ENCODE data around the gene ARHGAP5.
"Not testable (repeated sequence)": the region's sequence is repeated elsewhere in the genome, so short reads cannot be mapped to it uniquely, and the experiment has no call there.

The ARHGAP5 gene

GRCh38 chr14:32128703-32129102, 51.6 kb downstream of the ARHGAP5 start:
- TF ChIP-seq, protein P1, sequence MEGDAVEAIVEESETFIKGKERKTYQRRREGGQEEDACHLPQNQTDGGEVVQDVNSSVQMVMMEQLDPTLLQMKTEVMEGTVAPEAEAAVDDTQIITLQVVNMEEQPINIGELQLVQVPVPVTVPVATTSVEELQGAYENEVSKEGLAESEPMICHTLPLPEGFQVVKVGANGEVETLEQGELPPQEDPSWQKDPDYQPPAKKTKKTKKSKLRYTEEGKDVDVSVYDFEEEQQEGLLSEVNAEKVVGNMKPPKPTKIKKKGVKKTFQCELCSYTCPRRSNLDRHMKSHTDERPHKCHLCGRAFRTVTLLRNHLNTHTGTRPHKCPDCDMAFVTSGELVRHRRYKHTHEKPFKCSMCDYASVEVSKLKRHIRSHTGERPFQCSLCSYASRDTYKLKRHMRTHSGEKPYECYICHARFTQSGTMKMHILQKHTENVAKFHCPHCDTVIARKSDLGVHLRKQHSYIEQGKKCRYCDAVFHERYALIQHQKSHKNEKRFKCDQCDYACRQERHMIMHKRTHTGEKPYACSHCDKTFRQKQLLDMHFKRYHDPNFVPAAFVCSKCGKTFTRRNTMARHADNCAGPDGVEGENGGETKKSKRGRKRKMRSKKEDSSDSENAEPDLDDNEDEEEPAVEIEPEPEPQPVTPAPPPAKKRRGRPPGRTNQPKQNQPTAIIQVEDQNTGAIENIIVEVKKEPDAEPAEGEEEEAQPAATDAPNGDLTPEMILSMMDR (IDR thresholded peaks at IDR 0.05; ENCODE audit: insufficient read depth, low read depth, low read length, missing control alignments) = no peak
- H3K4me3 ChIP-seq (ENCODE audit: low read length) = no peak overlapping the region
- DNase-seq (ENCODE audit: low read depth) = no peak

DNA sequence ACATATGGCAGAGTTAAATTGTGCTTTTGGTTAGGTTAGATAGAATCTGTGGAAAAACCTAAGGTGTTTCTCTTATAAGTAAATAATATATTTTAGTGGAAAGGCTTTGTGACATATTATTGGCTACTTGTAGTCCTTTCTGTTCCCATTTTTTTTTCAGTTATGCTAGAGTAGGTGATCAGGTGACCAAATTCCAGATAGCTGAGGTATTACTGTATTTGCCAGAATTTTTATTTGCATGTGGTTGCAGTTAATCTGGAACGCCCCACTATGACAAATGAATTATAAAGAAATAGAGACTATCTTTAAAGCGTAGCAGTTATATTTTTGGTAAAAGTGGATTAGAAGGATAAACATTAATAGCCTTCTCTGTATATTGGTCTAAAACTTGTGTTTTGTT, 52.0 kb downstream of the ARHGAP5 start:
- H3K4me3 ChIP-seq (ENCODE audit: low read length) = no peak overlapping the region
- peak; percentile 60 for DNase-seq (ENCODE audit: low read depth)
- TF ChIP-seq, protein P1 (IDR thresholded peaks at IDR 0.05; ENCODE audit: insufficient read depth, low read depth, low read length, missing control alignments) = no peak

- H3K4me3 ChIP-seq (ENCODE audit: low read length); DNase-seq (ENCODE audit: low read depth): not testable (repeated sequence)
These were observed 54.6 kb downstream of the ARHGAP5 start for GRCh38 chr14:32131689-32132088.

DNA sequence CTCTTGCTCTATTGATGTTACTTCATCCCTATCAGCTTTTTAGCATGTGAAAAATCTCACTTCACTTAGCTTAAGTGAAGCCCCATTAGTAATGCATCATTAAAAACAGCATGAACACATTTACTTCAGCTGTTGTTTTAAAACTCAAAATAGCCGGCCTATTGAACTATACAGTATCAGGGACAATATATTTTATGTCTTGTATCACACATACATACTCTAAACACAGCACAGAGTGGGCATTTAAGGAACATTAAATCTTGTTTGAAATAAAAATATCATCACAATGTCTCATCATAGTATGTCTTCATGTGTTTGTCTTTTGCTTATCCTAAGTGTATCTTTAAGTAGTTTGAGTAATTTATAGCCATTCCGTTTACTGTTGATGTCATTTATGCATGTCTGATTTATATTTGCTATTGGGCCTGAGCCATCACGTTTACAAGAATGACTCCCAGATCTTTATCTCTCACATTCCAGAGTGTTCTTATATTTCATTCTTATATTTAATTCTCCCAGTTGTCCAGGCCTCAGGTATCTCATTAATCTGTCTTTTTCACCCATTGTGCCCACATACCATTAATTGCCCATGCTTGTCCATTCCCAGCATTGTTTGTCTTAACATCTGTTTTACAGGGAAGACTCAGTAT, 57.5 kb downstream of the ARHGAP5 start:
- no peak for DNase-seq (ENCODE audit: low read depth)
- H3K4me3 ChIP-seq (ENCODE audit: low read length) = no peak overlapping the region
- TF ChIP-seq, protein P1 (IDR thresholded peaks at IDR 0.05; ENCODE audit: insufficient read depth, low read depth, low read length, missing control alignments) = no peak

- DNase-seq (ENCODE audit: low read depth) = no peak
- TF ChIP-seq, protein P1 (IDR thresholded peaks at IDR 0.05; ENCODE audit: insufficient read depth, low read depth, low read length, missing control alignments) = no peak
- H3K4me3 ChIP-seq (ENCODE audit: low read length) = no peak overlapping the region
These were observed 59.1 kb downstream of the ARHGAP5 start for GRCh38 chr14:32136027-32136825.

- no peak overlapping the region for H3K4me3 ChIP-seq (ENCODE audit: low read length)
- DNase-seq (ENCODE audit: low read depth) = no peak
- TF ChIP-seq, protein P1 (IDR thresholded peaks at IDR 0.05; ENCODE audit: insufficient read depth, low read depth, low read length, missing control alignments) = no peak
These were observed 60.2 kb downstream of the ARHGAP5 start for GRCh38 chr14:32137313-32137712.

- H3K4me3 ChIP-seq (ENCODE audit: low read length) = no peak overlapping the region
- TF ChIP-seq, protein P1 (IDR thresholded peaks at IDR 0.05; ENCODE audit: insufficient read depth, low read depth, low read length, missing control alignments) = no peak
- DNase-seq (ENCODE audit: low read depth) = no peak
These were observed 60.8 kb downstream of the ARHGAP5 start for GRCh38 chr14:32137892-32138291.
